Right cardiac atrium (tissue), 5 donors: ENCODE data around the gene TMX2. TPM values are rescaled to one million over a fixed set of nuclear protein-coding genes. Genes with fewer than 3 reads are reported as not detected.

Experiments
- ATAC-seq, 2 donors: fragments of 200-7000 bp; cut with Tn5 transposase; one replicate each; pipeline versions ENCODE4 v1.8.0 to v1.9.1; 2020; ENCODE audit warnings: moderate library complexity in 2 of 2, mild to moderate bottlenecking in 1 of 2
- DNase-seq, 3 donors: peaks; one replicate each; pipeline ENCODE4 v3.0.0-alpha.2; 2020
- H3K27ac ChIP-seq: one replicate; pipeline ENCODE4 v1.5.1; 2013; ENCODE audit warnings: mild to moderate bottlenecking, low read length, control low read depth, moderate library complexity
- H3K27me3 ChIP-seq: one replicate; pipeline ENCODE4 v1.6.1; 2013; ENCODE audit not compliant: control insufficient read depth, insufficient read depth
- H3K4me1 ChIP-seq: one replicate; pipeline ENCODE4 v1.6.1; 2013; ENCODE audit warnings: low read length; ENCODE audit not compliant: control insufficient read depth, insufficient read depth
- H3K4me3 ChIP-seq: one replicate; pipeline ENCODE4 v1.5.1; 2013; ENCODE audit warnings: low read length, control low read depth
- H3K9me3 ChIP-seq: one replicate; pipeline ENCODE4 v1.6.1; 2013; ENCODE audit warnings: low read length; ENCODE audit not compliant: control insufficient read depth
- WGBS: extraction: QIAGEN DNeasy Blood & Tissue Kit; methylation state at CpG from one replicate; pipeline ENCODE4 v1.1.7; 2013; 5-methylcytosine and 5-hydroxymethylcytosine counted together
- intact Hi-C, 4 donors: fragments of 100-400 bp; cut with DNase I; formaldehyde crosslinking; loops; one replicate each; pipeline versions ENCODE4 v1.11.0 to v1.14.0; 2022 to 2023
- polyA plus RNA-seq: library from polyadenylated mRNA; stranded (reverse); fragments of 200-250 nt; gene quantifications from one replicate; pipeline ENCODE4 v1.2.3, GENCODE V29; 2013
- total RNA-seq, 4 donors: library from RNA; stranded (reverse); fragmentation: NEBNext Ultra II Directional; extraction: Animal tissue kit (Norgen Biotek cat#: 25700); gene quantifications; one replicate each; pipeline ENCODE4 v1.2.1, GENCODE V29; 2021
- donor health status: healthy with polysubstance abuse.
- donor health status: DM: no; HTN: yes; CAD: no.
- donor health status: DM: no; HTN: no; CAD: no.
- donor health status: DM: no; HTN: yes; CAD: no; lungs with severe emphysema.
- donor health status: DM: yes; HTN: yes; CAD: no.

Gene TMX2
- total and polyA plus RNA-seq, 5 donors = 57.4 to 78.1 (median 73.2) TPM

DNA sequence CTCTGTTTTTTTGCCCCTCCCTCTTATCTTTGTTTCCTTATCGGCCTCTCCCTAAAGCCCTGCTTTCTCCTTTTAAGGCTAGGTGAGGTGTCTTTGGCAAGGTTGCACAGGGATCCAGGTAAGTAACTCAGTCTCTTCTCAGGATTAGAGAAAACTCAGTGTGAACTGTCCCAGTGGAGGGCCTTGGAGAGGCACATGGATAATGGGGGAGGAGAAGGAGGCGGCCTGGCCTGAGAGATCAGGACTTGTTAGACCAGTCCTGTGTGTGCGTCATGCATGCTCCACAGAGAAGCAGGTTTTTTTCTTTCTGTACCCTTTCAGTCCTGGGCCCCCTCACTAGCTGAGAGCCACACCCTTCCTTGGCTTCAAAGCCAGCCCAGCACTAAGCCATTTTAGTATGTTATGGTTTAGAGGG, 69.1 kb downstream of the TMX2 start:
- intact Hi-C loops = no loop called here
- ATAC-seq = peak; percentile 5 to 53
- peak in 2 of 3 donors; percentile 39 to 67 for DNase-seq
- H3K27ac ChIP-seq = peak overlapping the region; percentile 98
- H3K4me1 ChIP-seq = peaks cover 33% of the 10 kb centered on the region
- H3K27me3 ChIP-seq = no peaks in the 10 kb centered on the region
- no peak overlapping the region for H3K4me3 ChIP-seq
- 47% methylated on average over 3 of the region's 3 CpGs for WGBS
- no peaks in the 10 kb centered on the region for H3K9me3 ChIP-seq

- ATAC-seq (no peak), DNase-seq (no peak)
- Histone ChIP-seq H3K27ac (no peak overlapping the region), H3K27me3 (no peaks in the 10 kb centered on the region), H3K4me1 (peaks cover 28% of the 10 kb centered on the region), H3K4me3 (no peak overlapping the region), H3K9me3 (no peaks in the 10 kb centered on the region)
- intact Hi-C loops = no loop called here
- 67% methylated on average over 2 of the region's 2 CpGs for WGBS
These were observed 72.7 kb downstream of the TMX2 start for GRCh38 chr11:57785072-57785471.

GRCh38 chr11:57786436-57786835, 74.0 kb downstream of the TMX2 start:
- Histone ChIP-seq H3K27ac (peak overlapping the region; percentile 19), H3K27me3 (no peaks in the 10 kb centered on the region), H3K9me3 (no peaks in the 10 kb centered on the region), H3K4me1 (peaks cover 23% of the 10 kb centered on the region), H3K4me3 (no peak overlapping the region)
- ATAC-seq = no peak
- DNase-seq = no peak
- WGBS = 53% methylated on average over 4 of the region's 4 CpGs
- intact Hi-C loops = no loop called here

DNA sequence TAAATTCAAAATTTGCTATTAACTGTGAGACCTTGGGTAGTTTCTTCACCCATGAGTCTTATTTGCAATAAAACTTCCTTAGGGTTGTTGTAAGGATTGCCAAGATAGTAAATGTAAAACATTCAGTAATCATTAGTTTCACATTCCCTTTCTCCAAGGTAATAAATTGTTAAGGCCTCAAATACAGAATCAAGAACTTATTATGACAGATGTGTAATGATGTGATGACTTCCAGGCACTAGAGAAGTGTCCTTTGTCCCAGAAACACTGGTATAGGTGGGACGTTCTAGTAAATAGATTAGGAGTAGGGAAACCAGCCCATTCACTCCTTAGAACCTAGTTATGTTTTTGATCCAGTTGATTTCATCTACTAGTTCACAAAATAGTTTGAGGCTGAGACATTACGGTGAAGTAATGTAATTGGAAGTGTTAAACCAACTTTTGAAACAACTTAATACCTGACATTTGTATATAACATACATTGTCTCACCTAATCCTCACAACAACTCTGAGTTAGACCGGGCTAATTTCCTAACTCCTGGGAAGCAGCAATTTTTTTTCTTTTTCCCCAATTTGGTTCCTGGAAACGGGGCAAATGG, 74.7 kb downstream of the TMX2 start:
- Histone ChIP-seq H3K27ac (no peak overlapping the region), H3K4me1 (peaks cover 19% of the 10 kb centered on the region)

GRCh38 chr11:57787920-57788702, 75.7 kb downstream of the TMX2 start:
- H3K4me1 ChIP-seq = peaks cover 19% of the 10 kb centered on the region

More for the DNA sequence above, 74.7 kb downstream of the TMX2 start:
- no peaks in the 10 kb centered on the region for H3K27me3 ChIP-seq
- intact Hi-C loops = no loop called here
- ATAC-seq = no peak
- no peaks in the 10 kb centered on the region for H3K9me3 ChIP-seq
- no peak for DNase-seq
- WGBS = 72% methylated on average over 4 of the region's 4 CpGs
- H3K4me3 ChIP-seq = no peak overlapping the region

DNA sequence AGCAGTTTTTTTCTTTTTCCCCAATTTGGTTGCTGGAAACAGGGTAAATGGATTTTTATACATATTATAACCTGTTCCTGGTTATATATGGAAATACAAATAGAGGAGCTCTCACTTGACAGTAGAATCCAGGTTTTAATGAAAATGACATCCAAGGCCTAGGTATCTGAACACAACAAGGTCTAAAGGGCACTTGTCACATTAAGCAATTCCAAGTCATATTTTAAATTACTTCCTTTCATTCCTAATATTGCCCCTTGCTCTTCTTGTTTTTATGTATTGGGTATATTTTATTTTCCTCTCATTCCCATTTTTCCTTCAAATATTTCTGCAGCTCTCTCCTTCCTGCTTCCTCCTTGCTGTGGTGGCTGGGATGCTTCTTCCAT, 76.3 kb downstream of the TMX2 start:
- H3K27me3 ChIP-seq = no peaks in the 10 kb centered on the region
- ATAC-seq (no peak), DNase-seq (no peak)
- H3K4me1 ChIP-seq = peaks cover 21% of the 10 kb centered on the region
- no peaks in the 10 kb centered on the region for H3K9me3 ChIP-seq
- H3K4me3 ChIP-seq = no peak overlapping the region
- intact Hi-C loops = no loop called here
- peak overlapping the region; percentile 30 for H3K27ac ChIP-seq

More at GRCh38 chr11:57787920-57788702, 75.7 kb downstream of the TMX2 start:
- H3K27ac ChIP-seq = peak overlapping the region; percentile 30
- peak; percentile 24 to 34 for ATAC-seq
- peak in 1 of 3 donors; percentile 62 for DNase-seq
- intact Hi-C loops = no loop called here
- WGBS = 59% methylated on average over 6 of the region's 6 CpGs
- no peaks in the 10 kb centered on the region for H3K9me3 ChIP-seq
- no peaks in the 10 kb centered on the region for H3K27me3 ChIP-seq
- H3K4me3 ChIP-seq = no peak overlapping the region

Other genes starting within 250 kb of the TMX2 start
- 1 to 10 TPM; 3.4 to 10.0 (median 8.8) TPM for gene SLC43A1, start 196.9 kb upstream of the TMX2 start, total RNA-seq
- 8.4 TPM for gene SLC43A1, start 196.9 kb upstream of the TMX2 start, polyA plus RNA-seq
- gene TIMM10, start 181.8 kb upstream of the TMX2 start, total RNA-seq = 10 to 100 TPM; 40.6 to 68.8 (median 50.2) TPM
- 59.2 TPM for gene TIMM10, start 181.8 kb upstream of the TMX2 start, polyA plus RNA-seq
- not detected for gene SMTNL1, start 175.0 kb upstream of the TMX2 start, total RNA-seq
- gene SMTNL1, start 175.0 kb upstream of the TMX2 start, polyA plus RNA-seq = not detected
- 10 to 100 TPM; 22.6 to 28.8 (median 24.6) TPM for gene UBE2L6, start 144.9 kb upstream of the TMX2 start, total RNA-seq
- gene UBE2L6, start 144.9 kb upstream of the TMX2 start, polyA plus RNA-seq = 19.8 TPM
- gene SERPING1, start 114.9 kb upstream of the TMX2 start, total RNA-seq = 100 to 1,000 TPM; 181 to 294 (median 203) TPM
- gene SERPING1, start 114.9 kb upstream of the TMX2 start, polyA plus RNA-seq = 268 TPM
- 1 to 10 TPM in 1 of 4 donors, under 1 TPM in 3; 0.33 to 1.1 (median 0.62) TPM for gene YPEL4, start 62.7 kb upstream of the TMX2 start, total RNA-seq
- 1.5 TPM for gene YPEL4, start 62.7 kb upstream of the TMX2 start, polyA plus RNA-seq
- gene CLP1, start 54.8 kb upstream of the TMX2 start, total RNA-seq = 1 to 10 TPM; 6.3 to 8.2 (median 7.2) TPM
- 4.6 TPM for gene CLP1, start 54.8 kb upstream of the TMX2 start, polyA plus RNA-seq
- 10 to 100 TPM; 38.9 to 60.4 (median 54.3) TPM for gene ZDHHC5, start 44.5 kb upstream of the TMX2 start, total RNA-seq
- gene ZDHHC5, start 44.5 kb upstream of the TMX2 start, polyA plus RNA-seq = 27.0 TPM
- gene MED19, start 378 bp upstream of the TMX2 start, total RNA-seq = 10 to 100 TPM in 2 of 4 donors, 1 to 10 TPM in 2; 8.4 to 10.5 (median 9.5) TPM
- gene MED19, start 378 bp upstream of the TMX2 start, polyA plus RNA-seq = 9.8 TPM
- 100 to 1,000 TPM in 2 of 4 donors, 10 to 100 TPM in 2; 91.3 to 110 (median 99.1) TPM for gene SELENOH, start 28.9 kb downstream of the TMX2 start, total RNA-seq
- 163 TPM for gene SELENOH, start 28.9 kb downstream of the TMX2 start, polyA plus RNA-seq
- gene BTBD18, start 39.2 kb downstream of the TMX2 start, total RNA-seq = not detected
- 0.02 TPM for gene BTBD18, start 39.2 kb downstream of the TMX2 start, polyA plus RNA-seq
- gene CTNND1, start 49.2 kb downstream of the TMX2 start, total RNA-seq = 10 to 100 TPM; 66.6 to 98.6 (median 77.5) TPM
- gene CTNND1, start 49.2 kb downstream of the TMX2 start, polyA plus RNA-seq = 32.2 TPM